Islet precursor cell (in vitro differentiated cells): ENCODE measurements around the gene TAS1R2.

ENCODE experiments used
- DNase-seq: peaks from one replicate; pipeline ENCODE4 v3.0.0-alpha.2; 2018

Gene TAS1R2

GRCh38 chr1:18796950-18797349 lies 62.5 kb downstream of the TAS1R2 start:
- no peak for DNase-seq

DNA sequence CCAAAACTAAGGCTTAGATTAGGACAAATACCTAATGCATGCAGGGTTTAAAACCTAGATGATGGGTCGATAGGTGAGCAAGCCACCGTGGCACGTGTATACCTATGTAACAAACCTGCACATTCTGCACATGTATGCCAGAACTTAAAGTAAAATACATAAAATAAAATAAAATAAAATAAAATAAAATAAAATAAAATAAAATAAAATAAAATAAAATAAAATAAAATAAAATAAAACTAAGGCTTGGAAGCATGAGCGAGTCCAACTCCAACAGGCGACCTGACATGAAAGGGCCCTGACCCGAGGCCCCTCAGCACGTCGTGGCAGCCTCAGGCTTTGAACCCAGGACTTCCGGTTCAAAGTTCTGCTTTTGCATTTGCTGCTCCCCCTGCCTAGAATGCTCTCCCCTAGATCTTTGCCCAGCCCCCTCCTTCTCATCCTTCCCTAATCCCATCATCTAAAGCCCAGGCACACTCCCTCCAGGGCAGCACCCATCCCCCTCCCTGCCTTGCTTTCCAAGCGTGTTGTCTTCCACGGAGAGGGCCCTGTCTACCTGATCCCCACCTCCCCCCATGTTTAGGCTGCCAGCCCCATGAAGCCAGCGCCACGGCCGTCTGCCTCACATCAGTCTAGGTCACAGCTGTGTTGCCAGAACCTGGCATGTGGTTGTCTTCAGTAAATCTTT lies 64.3 kb downstream of the TAS1R2 start:
- DNase-seq = no peak

DNA sequence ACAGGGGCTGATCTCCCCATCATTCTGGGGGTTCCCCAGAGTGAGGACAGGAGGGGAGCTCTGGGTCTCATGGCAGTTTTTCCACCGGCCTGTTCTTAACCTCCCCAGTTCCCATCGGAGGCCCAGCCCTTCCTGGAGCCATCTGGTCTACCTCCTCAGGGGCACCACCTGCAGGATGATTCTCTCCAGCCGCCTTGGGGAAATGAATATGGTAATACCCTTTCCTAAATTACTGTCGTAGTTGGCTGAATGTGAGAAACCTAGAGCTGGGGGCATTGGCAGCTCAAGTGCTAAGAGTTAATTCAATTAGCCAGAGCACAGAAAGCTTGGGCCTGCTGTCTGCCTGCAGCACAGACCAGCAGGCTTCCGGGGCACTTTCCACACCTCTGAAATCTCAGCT lies 64.9 kb downstream of the TAS1R2 start:
- DNase-seq = no peak

GRCh38 chr1:18794051-18794450 lies 65.4 kb downstream of the TAS1R2 start:
- no peak for DNase-seq

- DNase-seq = no peak
Measured at GRCh38 chr1:18793164-18793563, 66.3 kb downstream of the TAS1R2 start.

GRCh38 chr1:18792747-18793146 lies 66.7 kb downstream of the TAS1R2 start:
- no peak for DNase-seq
